H7 (cell line): ENCODE measurements around the gene SLC25A45. TPM values are rescaled to one million over a fixed set of nuclear protein-coding genes. Genes with fewer than 3 reads are reported as not detected.

ENCODE experiments used
- DNase-seq: peaks from one replicate; pipeline ENCODE4 v3.0.0; 2012
- H3K27me3 ChIP-seq: 2 replicates; pipeline ENCODE4 v1.6.0; 2011; ENCODE audit warnings: mild to moderate bottlenecking, low read length; ENCODE audit not compliant: control insufficient read depth, insufficient read depth
- H3K36me3 ChIP-seq: replicated peaks from 2 replicates; pipeline ENCODE4 v1.5.1; 2011; ENCODE audit warnings: low read length; ENCODE audit not compliant: control insufficient read depth, insufficient read depth
- H3K4me3 ChIP-seq: 2 replicates; pipeline ENCODE4 v1.5.1; 2011; ENCODE audit warnings: low read depth, mild to moderate bottlenecking, control low read depth, low read length, moderate library complexity; ENCODE audit not compliant: insufficient read depth
- total RNA-seq: library from RNA; depleted of rRNA; stranded (reverse); fragments of >200 nt; shearing (Covaris generic); gene quantifications from 2 replicates; pipeline ENCODE4 v1.2.3, GENCODE V29; 2014; rRNA removed

SLC25A45 gene, protein sequence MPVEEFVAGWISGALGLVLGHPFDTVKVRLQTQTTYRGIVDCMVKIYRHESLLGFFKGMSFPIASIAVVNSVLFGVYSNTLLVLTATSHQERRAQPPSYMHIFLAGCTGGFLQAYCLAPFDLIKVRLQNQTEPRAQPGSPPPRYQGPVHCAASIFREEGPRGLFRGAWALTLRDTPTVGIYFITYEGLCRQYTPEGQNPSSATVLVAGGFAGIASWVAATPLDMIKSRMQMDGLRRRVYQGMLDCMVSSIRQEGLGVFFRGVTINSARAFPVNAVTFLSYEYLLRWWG
- 0.73 and 0.81 TPM in 2 replicates for total RNA-seq

DNA sequence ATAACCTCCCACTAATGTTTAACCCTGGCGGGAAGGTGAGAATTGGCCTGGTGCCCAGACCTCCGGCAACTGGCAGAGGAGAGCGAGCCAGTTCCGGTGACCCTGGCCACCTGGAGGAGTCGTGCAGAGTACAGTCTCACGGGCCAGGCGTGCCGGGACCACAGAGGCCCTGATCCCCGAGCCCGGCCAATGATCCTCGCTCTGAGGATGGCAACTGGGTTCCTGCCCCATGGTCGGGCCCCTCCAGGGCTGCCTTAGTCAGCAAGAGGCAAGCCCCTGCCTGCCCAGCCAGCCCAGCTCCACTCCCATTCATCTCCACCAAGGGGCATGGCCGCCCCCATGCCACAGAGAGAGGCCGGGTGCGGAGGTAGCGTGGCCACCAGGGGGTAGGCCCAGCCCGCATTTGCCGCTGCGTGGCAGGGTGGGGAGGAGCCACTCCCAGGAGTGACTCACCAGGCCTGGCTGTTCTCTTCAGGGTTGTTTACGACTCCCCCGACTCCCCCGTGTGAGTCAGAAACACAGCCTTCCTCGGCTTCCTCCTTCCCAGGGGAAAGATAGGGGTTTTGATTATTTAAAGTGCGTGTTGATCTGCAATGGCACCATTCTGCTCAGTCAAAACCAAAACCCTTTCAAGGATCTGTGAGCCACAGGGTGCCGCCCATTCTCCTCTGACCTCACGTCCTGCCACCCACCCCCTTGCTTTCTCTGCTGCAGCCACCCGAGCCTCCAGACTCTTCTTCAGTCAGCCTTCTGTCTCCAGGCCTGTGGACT, at the start of gene SLC25A45:
SLC25A45 (minus strand) TSS at position 614 of the 771 bp plus-strand sequence. CDS start 695 bp downstream, outside the sequence.
- peak; percentile 89 for DNase-seq
- Histone ChIP-seq H3K27me3 (no peaks in the 10 kb centered on the region), H3K4me3 (no peak within 1 kb of the TSS; the same call in none of the 2 replicates), H3K36me3 (no peaks in the 10 kb centered on the region)

DNA sequence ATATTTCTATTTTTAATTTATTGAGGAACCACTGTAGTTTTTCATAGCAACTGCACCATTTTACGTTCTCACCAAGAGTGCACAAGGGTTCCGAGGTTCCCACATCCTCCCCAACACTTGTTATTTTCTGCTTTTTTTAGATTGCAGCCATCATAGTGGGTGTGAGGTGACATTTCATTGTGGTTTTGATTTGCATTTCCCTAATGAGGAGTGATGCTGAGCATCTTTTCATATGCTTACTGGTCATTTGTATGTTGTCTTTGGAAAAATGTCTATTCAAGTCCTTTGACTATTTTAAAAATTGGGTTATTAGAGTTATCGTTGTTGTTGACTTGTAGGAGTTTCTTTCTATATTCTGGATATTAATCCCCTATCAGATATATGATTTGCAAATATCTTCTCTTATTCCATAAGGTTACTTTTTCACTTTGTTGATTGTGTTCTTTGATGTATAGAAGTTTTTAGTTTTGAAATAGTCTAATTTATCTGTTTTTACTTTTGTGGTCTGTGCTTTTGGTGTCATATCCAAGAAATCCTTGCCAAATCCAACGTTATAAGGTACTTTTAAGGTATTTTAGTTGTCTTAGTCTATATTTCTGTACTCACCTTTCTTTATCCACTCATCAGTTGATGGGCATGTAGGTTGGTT, 49.1 kb upstream of the SLC25A45 start:
- no peaks in the 10 kb centered on the region for H3K27me3 ChIP-seq
- H3K4me3 ChIP-seq = no peak overlapping the region
- DNase-seq = no peak
- peaks cover 15% of the 10 kb centered on the region for H3K36me3 ChIP-seq

DNA sequence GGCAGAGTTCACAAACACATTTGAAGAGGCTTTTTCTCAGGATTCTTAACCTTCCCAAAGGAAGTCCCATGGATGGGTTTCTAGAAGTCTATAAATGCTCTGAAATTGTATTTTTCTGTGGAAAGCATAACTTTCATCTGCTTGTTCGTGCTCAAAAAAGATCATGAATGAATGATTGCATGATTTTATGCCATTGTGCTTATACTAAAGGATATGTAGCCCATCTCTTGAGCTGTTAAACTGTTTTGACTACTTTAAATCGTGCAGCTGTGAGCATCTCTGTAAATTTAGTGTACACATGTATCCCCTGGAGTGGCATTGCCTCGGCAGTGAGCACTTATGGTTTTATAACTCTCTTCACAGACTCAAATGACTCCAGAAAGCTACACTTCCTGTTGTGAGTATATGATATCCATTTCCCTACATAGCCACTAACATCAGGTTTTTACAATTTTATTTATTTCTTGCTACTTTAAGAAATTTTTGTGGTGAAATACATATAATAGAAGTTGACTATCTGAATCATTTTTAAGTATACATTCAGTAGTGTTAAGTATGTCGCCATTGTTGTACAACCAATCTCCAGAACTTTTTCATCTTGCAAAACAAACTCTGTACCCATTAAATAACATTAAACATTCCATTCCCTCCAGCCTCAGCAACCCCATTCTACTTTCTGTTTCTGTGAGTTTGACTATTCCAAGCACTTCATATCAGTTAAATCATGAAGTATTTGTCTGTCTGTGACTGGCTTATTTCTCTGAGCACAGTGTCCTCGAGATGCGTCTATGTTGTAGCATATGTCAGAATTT, 48.2 kb upstream of the SLC25A45 start:
- Histone ChIP-seq H3K27me3 (no peaks in the 10 kb centered on the region), H3K4me3 (no peak overlapping the region), H3K36me3 (peaks cover 10% of the 10 kb centered on the region)
- no peak for DNase-seq

DNA sequence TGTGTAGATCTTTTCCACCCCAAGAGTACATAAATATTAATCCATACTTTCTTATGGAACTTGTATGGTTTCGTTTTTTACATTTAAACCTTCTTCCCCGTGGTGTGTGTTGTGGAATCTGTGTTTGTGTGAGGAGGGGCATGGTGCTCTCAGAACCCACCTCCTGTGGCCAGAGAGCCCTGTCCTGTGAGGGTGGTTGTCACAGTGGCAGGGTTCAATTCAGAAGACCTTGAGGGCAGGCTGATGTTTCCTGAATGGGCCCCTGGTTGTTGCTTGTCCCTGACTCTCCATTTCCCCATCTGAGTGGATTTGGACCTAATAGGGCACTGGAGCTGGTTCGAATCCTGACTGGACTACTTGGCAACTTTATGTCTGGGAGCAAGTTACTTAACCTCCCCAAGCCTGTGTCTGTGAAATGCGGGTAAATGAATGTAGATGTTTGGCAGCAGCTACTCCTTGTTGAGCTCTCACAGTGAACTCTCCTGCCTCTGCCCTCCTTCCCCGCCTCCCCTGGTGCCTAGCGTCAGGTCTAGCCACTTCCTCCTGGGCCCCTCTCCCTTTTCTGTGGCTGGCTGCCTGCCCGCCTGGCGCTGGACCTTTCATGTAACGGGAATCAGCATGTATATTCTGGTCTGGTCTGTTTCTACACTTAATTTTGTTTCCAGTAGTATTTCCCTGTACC, 47.4 kb upstream of the SLC25A45 start:
- H3K4me3 ChIP-seq = no peak overlapping the region
- H3K27me3 ChIP-seq = no peaks in the 10 kb centered on the region
- peaks cover 7% of the 10 kb centered on the region for H3K36me3 ChIP-seq
- peak; percentile 57 for DNase-seq

DNA sequence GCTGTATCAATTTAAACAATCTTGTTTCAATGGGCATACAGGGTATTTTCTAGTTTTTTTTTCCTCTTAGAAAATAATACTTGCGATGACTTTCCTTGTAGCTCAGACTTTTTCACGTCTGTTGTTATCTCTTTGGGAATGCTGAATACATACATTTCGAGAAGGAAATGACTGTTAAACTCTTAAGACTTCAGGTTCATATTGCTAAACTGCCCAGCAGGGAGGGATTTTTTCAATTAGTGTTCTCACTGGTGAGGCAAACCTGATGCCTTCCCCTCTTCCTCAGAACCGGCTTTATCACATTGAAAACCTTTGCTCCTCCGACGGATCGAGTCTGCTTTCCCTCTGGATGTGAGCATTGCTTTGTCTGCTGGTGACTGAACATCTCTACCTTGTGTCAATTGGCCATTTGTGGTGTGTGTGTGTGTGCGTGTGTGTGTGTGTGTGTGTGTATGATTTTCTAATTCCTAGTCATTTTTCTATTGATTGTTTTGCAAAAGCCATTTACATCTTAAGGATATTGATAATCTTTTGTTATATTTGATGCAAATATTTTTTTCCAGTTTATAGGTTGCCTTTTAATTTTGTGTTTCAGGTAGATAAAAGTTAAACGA, 46.7 kb upstream of the SLC25A45 start:
- H3K36me3 ChIP-seq = peaks cover 3% of the 10 kb centered on the region; the same call in 1 of the 2 replicates
- no peak overlapping the region for H3K4me3 ChIP-seq
- H3K27me3 ChIP-seq = no peaks in the 10 kb centered on the region
- no peak for DNase-seq

DNA sequence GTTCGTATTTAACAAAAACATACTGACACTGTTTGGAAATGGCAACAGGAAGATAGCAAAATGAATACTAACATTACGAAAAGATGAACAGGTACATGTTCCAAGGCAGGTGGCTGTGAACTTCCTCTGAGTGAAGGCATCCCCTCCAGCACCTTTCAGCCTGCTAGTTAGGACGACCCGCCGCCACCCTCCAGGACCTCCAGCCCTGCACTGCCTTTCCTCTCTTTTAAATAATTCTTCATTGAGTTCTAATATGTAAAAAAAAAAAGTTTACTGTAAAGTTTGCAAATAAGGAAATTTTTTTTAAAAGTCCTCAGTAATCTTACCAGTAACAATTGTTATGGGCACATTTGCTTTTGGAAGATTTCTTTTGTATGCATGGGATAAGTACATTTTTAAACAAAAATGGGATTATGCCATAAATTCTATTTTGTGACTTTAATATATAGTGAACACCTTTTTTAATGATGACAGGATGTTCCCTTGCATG, 46.2 kb upstream of the SLC25A45 start:
- H3K36me3 ChIP-seq = peaks cover 2% of the 10 kb centered on the region; the same call in 1 of the 2 replicates
- H3K4me3 ChIP-seq = no peak overlapping the region
- H3K27me3 ChIP-seq = no peaks in the 10 kb centered on the region
- no peak for DNase-seq

DNA sequence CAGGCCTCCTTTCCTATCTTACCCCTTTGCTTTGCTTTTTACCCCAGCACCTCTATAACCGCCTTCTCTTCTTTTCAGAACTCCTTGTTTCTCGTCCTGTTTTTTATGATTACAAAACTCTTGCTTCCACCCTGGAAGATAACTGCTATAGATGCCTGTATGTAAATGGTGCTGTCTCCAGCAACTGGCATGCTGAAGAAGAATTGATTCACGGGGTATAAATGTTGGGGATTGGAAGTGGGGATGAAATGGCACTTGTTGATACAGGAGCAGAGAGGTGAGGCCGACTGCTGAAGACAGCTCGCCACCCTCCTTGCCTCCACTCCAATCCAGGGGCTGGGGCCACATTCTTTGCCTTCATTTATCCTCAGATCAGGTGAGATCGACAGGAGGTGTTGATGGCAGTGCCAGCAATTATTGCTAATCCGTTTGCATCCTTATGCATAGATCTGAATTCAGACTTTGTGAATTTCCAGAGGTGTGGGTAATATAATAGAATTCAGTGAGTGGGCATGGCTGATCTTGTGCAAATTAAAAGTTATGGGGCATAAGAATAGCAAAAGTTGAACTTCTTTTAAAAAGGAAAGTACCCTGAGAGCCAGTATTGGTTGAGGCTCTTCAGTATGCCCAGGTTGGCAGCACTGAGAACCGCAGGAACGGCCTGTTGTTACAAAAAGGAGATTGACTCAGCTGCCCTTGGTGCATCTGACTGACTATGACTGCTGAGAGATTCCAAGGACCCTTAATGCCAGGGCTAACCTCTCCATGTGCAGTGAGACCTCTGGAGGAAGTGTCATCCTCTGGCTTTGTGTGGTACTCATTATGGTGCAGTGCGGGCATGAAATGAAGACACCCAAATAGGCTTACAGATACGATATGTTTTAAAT, 45.5 kb upstream of the SLC25A45 start:
- Histone ChIP-seq H3K27me3 (no peaks in the 10 kb centered on the region), H3K4me3 (peak overlapping the region; percentile 5; the same call in 1 of the 2 replicates), H3K36me3 (peaks cover 2% of the 10 kb centered on the region; the same call in 1 of the 2 replicates)
- DNase-seq = no peak

DNA sequence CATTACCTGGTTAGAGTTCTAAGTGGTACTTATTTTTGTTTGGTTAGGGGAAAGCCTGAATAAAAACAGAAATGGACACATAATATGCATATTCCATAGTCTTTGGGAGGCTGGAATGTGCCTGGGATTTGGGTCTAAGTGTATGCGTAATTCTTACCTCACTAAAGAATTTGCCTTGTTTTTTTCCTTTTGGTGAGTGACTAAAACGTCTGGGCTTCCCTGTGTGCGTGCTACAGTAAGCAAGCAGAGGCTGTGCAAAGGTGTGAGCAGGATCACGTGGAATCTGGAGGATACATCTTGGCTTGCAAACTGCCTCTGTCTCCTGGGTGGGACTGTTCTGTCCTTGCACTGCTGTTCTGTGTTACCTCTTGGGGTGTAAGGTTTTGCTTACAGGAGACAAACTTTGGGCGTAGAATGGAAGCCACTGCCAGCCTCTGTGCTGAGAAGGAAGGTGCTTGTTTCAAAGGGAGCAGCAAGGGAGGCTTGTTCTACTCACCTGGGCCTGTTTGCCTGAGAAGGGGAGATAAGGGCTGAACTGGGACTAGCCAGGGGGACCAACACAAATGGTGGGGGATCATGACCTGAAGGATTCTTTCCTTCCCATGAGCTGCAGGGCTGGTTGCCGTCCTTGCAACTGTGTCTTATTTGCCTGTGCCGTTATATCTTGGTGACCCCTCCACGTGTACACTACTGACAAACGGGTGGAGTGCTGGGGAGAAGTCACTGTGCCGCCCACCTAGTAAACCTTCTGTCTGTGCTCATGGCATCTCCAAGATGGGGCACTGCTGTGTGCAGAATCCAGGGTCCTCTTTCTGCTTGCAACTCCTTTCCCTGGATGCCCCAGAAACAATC, 44.6 kb upstream of the SLC25A45 start:
- Histone ChIP-seq H3K27me3 (no peaks in the 10 kb centered on the region), H3K4me3 (peak overlapping the region; percentile 5; the same call in 1 of the 2 replicates), H3K36me3 (peaks cover 2% of the 10 kb centered on the region; the same call in 1 of the 2 replicates)
- DNase-seq = no peak

DNA sequence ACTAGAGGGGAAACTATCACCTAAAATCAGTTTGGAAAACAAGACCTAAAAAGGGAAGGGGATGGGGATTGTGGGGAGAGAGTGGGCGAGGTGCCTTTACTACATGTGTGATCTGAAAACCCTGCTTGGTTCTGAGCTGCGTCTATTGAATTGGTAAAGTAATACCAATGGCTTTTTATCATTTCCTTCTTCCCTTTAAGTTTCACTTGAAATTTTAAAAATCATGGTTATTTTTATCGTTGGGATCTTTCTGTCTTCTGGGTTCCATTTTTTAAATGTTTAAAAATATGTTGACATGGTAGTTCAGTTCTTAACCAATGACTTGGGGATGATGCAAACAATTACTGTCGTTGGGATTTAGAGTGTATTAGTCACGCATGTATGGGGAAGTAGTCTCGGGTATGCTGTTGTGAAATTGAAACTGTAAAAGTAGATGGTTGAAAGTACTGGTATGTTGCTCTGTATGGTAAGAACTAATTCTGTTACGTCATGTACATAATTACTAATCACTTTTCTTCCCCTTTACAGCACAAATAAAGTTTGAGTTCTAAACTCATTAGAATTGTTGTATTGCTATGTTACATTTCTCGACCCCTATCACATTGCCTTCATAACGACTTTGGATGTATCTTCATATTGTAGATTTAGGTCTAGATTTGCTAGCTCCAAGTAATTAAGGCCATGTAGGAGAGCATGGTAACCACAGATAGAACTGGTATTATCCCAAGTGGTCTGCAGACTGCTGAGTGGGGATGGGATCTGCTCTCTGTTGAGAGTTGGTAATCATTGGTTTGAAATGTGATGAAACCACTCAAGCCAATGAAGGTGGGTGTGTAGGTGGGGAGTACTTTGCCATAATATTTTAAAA, 43.8 kb upstream of the SLC25A45 start:
- Histone ChIP-seq H3K27me3 (no peaks in the 10 kb centered on the region), H3K36me3 (peaks cover 2% of the 10 kb centered on the region; the same call in 1 of the 2 replicates), H3K4me3 (peak overlapping the region; percentile 77)
- DNase-seq = no peak

DNA sequence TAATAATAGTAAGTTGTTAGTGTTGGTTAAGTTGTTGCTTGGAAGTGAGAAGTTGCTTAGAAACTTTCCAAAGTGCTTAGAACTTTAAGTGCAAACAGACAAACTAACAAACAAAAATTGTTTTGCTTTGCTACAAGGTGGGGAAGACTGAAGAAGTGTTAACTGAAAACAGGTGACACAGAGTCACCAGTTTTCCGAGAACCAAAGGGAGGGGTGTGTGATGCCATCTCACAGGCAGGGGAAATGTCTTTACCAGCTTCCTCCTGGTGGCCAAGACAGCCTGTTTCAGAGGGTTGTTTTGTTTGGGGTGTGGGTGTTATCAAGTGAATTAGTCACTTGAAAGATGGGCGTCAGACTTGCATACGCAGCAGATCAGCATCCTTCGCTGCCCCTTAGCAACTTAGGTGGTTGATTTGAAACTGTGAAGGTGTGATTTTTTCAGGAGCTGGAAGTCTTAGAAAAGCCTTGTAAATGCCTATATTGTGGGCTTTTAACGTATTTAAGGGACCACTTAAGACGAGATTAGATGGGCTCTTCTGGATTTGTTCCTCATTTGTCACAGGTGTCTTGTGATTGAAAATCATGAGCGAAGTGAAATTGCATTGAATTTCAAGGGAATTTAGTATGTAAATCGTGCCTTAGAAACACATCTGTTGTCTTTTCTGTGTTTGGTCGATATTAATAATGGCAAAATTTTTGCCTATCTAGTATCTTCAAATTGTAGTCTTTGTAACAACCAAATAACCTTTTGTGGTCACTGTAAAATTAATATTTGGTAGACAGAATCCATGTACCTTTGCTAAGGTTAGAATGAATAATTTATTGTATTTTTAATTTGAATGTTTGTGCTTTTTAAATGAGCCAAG, 42.9 kb upstream of the SLC25A45 start:
- H3K4me3 ChIP-seq = peak overlapping the region; percentile 77
- no peaks in the 10 kb centered on the region for H3K27me3 ChIP-seq
- DNase-seq = peak; percentile 50
- H3K36me3 ChIP-seq = peaks cover 2% of the 10 kb centered on the region; the same call in 1 of the 2 replicates
